Measurements from ENCODE around the gene NES.

NES gene

GRCh38 chr1:156705321-156705917 lies 28.2 kb upstream of the NES start, which contains the start of gene CRABP2:
Gene CRABP2 (minus strand): TSS chr1:156705583. CDS start chr1:156705446, 137 bp downstream.
- peak; percentile 20 for FAIRE-seq
- TF ChIP-seq POLR2A (IDR thresholded peaks at IDR 0.05; ENCODE audit: low read depth, low read length) (no peak), SPI1 (IDR thresholded peaks at IDR 0.05; ENCODE audit: low read depth, low read length) (no peak), TAF1 (IDR thresholded peaks at IDR 0.05; ENCODE audit: low read depth, low read length) (no peak), PAX5 (IDR thresholded peaks at IDR 0.05; ENCODE audit: insufficient read depth, low read length, severe bottlenecking) (no peak), POLR2AphosphoS5 (IDR thresholded peaks at IDR 0.05; ENCODE audit: low read depth, low read length) (no peak), POU2F2 (IDR thresholded peaks at IDR 0.05; ENCODE audit: low read depth, low read length) (no peak)
- DNase-seq (ENCODE audit: insufficient read length, low spot score): peak; percentile 51

- FAIRE-seq: no peak
- no peak for DNase-seq (ENCODE audit: insufficient read length, low spot score)
- TF ChIP-seq POU2F2 (IDR thresholded peaks at IDR 0.05; ENCODE audit: low read depth, low read length) (no peak), POLR2AphosphoS5 (IDR thresholded peaks at IDR 0.05; ENCODE audit: low read depth, low read length) (no peak), TAF1 (IDR thresholded peaks at IDR 0.05; ENCODE audit: low read depth, low read length) (no peak), SPI1 (IDR thresholded peaks at IDR 0.05; ENCODE audit: low read depth, low read length) (no peak), PAX5 (IDR thresholded peaks at IDR 0.05; ENCODE audit: insufficient read depth, low read length, severe bottlenecking) (no peak), POLR2A (IDR thresholded peaks at IDR 0.05; ENCODE audit: low read depth, low read length) (no peak)
Measured at GRCh38 chr1:156704930-156705320, 27.7 kb upstream of the NES start.

GRCh38 chr1:156704166-156704711 lies 27.0 kb upstream of the NES start:
- TF ChIP-seq SPI1 (IDR thresholded peaks at IDR 0.05; ENCODE audit: low read depth, low read length): no peak
- TF ChIP-seq POLR2A (IDR thresholded peaks at IDR 0.05; ENCODE audit: low read depth, low read length): no peak
- TF ChIP-seq POLR2AphosphoS5 (IDR thresholded peaks at IDR 0.05; ENCODE audit: low read depth, low read length): no peak
- no peak for TF ChIP-seq POU2F2 (IDR thresholded peaks at IDR 0.05; ENCODE audit: low read depth, low read length)
- TF ChIP-seq TAF1 (IDR thresholded peaks at IDR 0.05; ENCODE audit: low read depth, low read length): no peak
- TF ChIP-seq PAX5 (IDR thresholded peaks at IDR 0.05; ENCODE audit: insufficient read depth, low read length, severe bottlenecking): no peak
- FAIRE-seq (no peak), DNase-seq (ENCODE audit: insufficient read length, low spot score) (no peak)

- no peak for FAIRE-seq
- no peak for TF ChIP-seq POLR2AphosphoS5 (IDR thresholded peaks at IDR 0.05; ENCODE audit: low read depth, low read length)
- no peak for TF ChIP-seq POU2F2 (IDR thresholded peaks at IDR 0.05; ENCODE audit: low read depth, low read length)
- TF ChIP-seq SPI1 (IDR thresholded peaks at IDR 0.05; ENCODE audit: low read depth, low read length): no peak
- DNase-seq (ENCODE audit: insufficient read length, low spot score): no peak
Measured at GRCh38 chr1:156703741-156704140, 26.5 kb upstream of the NES start.

GRCh38 chr1:156703336-156703735 lies 26.1 kb upstream of the NES start:
- no peak for DNase-seq (ENCODE audit: insufficient read length, low spot score)
- TF ChIP-seq POLR2A (IDR thresholded peaks at IDR 0.05; ENCODE audit: low read depth, low read length) (no peak), PAX5 (IDR thresholded peaks at IDR 0.05; ENCODE audit: insufficient read depth, low read length, severe bottlenecking) (no peak), POLR2AphosphoS5 (IDR thresholded peaks at IDR 0.05; ENCODE audit: low read depth, low read length) (no peak), TAF1 (IDR thresholded peaks at IDR 0.05; ENCODE audit: low read depth, low read length) (no peak), SPI1 (IDR thresholded peaks at IDR 0.05; ENCODE audit: low read depth, low read length) (no peak), POU2F2 (IDR thresholded peaks at IDR 0.05; ENCODE audit: low read depth, low read length) (no peak)
- FAIRE-seq: no peak

GRCh38 chr1:156700736-156701531 lies 23.7 kb upstream of the NES start:
- TF ChIP-seq POLR2A (IDR thresholded peaks at IDR 0.05; ENCODE audit: low read depth, low read length) (no peak), TAF1 (IDR thresholded peaks at IDR 0.05; ENCODE audit: low read depth, low read length) (no peak), POLR2AphosphoS5 (IDR thresholded peaks at IDR 0.05; ENCODE audit: low read depth, low read length) (no peak), PAX5 (IDR thresholded peaks at IDR 0.05; ENCODE audit: insufficient read depth, low read length, severe bottlenecking) (no peak), POU2F2 (IDR thresholded peaks at IDR 0.05; ENCODE audit: low read depth, low read length) (no peak), SPI1 (IDR thresholded peaks at IDR 0.05; ENCODE audit: low read depth, low read length) (no peak)
- FAIRE-seq: no peak
- DNase-seq (ENCODE audit: insufficient read length, low spot score): no peak

- DNase-seq (ENCODE audit: insufficient read length, low spot score) (no peak), FAIRE-seq (no peak)
- TF ChIP-seq SPI1 (IDR thresholded peaks at IDR 0.05; ENCODE audit: low read depth, low read length) (no peak), POU2F2 (IDR thresholded peaks at IDR 0.05; ENCODE audit: low read depth, low read length) (no peak), PAX5 (IDR thresholded peaks at IDR 0.05; ENCODE audit: insufficient read depth, low read length, severe bottlenecking) (no peak)
Measured at GRCh38 chr1:156698995-156699394, 21.8 kb upstream of the NES start.

GRCh38 chr1:156697481-156697880 lies 20.3 kb upstream of the NES start:
- no peak for FAIRE-seq

GRCh38 chr1:156696755-156697154 lies 19.5 kb upstream of the NES start:
- FAIRE-seq: no peak
- no peak for DNase-seq (ENCODE audit: insufficient read length, low spot score)
- no peak for TF ChIP-seq TAF1 (IDR thresholded peaks at IDR 0.05; ENCODE audit: low read depth, low read length)

More at GRCh38 chr1:156697481-156697880, 20.3 kb upstream of the NES start:
- DNase-seq (ENCODE audit: insufficient read length, low spot score): no peak
- no peak for TF ChIP-seq POLR2AphosphoS5 (IDR thresholded peaks at IDR 0.05; ENCODE audit: low read depth, low read length)
- TF ChIP-seq POLR2A (IDR thresholded peaks at IDR 0.05; ENCODE audit: low read depth, low read length): no peak
- TF ChIP-seq SPI1 (IDR thresholded peaks at IDR 0.05; ENCODE audit: low read depth, low read length): no peak
- no peak for TF ChIP-seq POU2F2 (IDR thresholded peaks at IDR 0.05; ENCODE audit: low read depth, low read length)
- no peak for TF ChIP-seq PAX5 (IDR thresholded peaks at IDR 0.05; ENCODE audit: insufficient read depth, low read length, severe bottlenecking)
- no peak for TF ChIP-seq TAF1 (IDR thresholded peaks at IDR 0.05; ENCODE audit: low read depth, low read length)

- FAIRE-seq: no peak
- DNase-seq (ENCODE audit: insufficient read length, low spot score): no peak
- TF ChIP-seq POLR2AphosphoS5 (IDR thresholded peaks at IDR 0.05; ENCODE audit: low read depth, low read length) (no peak), POU2F2 (IDR thresholded peaks at IDR 0.05; ENCODE audit: low read depth, low read length) (no peak), TAF1 (IDR thresholded peaks at IDR 0.05; ENCODE audit: low read depth, low read length) (no peak), SPI1 (IDR thresholded peaks at IDR 0.05; ENCODE audit: low read depth, low read length) (no peak), POLR2A (IDR thresholded peaks at IDR 0.05; ENCODE audit: low read depth, low read length) (no peak), PAX5 (IDR thresholded peaks at IDR 0.05; ENCODE audit: insufficient read depth, low read length, severe bottlenecking) (no peak)
Measured at GRCh38 chr1:156694690-156694962, 17.4 kb upstream of the NES start.

All from GM12891 (cell line).